GM12801 (cell line): ENCODE results near the gene RAB1B.

Experiments used
- CTCF ChIP-seq: IDR thresholded peaks from one replicate; pipeline ENCODE4 v1.5.1; 2011; ENCODE audit warnings: control low read depth; ENCODE audit not compliant: insufficient read length; ENCODE audit errors: extremely low read depth

The RAB1B gene

GRCh38 chr11:66314561-66315497, 46.4 kb downstream of the RAB1B start:
- TF ChIP-seq CTCF: no peak

DNA sequence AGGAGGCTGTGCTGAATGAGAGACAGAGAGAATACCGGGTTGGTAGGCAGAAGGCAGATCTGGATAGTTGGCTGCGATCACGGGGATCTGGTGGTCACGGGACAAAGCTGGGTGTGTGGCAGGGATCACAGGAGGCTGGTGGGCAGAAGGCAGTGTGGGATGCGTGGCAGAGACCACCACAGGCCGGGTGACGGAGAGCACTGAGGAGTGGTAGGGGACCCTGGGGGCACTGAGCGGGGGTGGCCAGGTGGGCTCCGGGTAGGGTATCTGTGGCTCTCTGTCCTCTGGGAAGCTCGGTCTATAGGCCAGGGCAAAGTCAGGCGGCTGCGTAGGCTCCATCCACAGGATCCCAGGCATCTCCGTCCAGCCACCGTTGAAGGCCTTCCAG, 47.1 kb downstream of the RAB1B start:
- TF ChIP-seq CTCF: no peak

- no peak for TF ChIP-seq CTCF
Observed at GRCh38 chr11:66315921-66316811, 47.7 kb downstream of the RAB1B start.

DNA sequence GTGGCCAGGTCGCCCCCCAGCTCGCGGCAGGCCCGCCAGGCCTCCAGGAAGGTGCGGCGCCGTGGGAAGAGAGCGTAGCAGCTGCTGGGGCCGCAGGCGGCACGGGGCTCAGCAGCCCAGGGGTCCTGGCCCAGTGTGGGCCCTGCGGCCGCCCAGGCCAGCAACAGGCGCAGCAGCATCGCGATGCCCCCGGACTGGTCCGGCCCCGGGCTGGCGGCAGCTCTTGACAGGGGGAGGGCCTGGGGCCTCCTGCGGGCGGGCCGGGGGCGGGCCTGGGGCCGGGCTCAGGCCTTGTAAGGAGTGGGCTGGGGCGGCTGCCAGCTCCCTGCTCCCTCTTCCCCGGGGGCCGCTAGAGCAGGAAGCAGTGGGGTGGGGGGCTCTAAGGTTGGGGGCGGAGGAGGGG, 48.4 kb downstream of the RAB1B start, which contains the start of gene CD248:
TSS of gene CD248 (minus strand) at position 196 of the 403 bp plus-strand sequence. CDS start at position 179, 17 bp downstream.
- no peak for TF ChIP-seq CTCF

DNA sequence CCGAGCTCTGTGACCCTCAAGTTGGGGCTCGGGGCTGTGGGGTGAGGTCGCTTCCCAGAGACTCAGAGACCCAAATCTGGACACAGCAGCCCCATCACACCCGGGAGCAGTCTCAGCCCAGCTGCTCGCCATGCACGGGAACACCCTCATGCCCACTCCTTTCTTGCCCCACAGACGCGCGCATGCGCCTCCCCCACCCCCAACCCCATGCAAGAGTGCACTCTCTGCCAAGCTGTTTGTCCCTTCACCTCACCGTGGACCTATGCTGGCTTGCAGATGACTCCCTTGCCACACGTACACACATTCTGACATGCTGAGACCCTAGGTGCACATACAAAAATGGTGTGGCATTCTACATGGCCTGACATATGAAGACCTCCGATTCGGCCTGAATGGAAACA, 48.9 kb downstream of the RAB1B start:
- TF ChIP-seq CTCF: no peak

DNA sequence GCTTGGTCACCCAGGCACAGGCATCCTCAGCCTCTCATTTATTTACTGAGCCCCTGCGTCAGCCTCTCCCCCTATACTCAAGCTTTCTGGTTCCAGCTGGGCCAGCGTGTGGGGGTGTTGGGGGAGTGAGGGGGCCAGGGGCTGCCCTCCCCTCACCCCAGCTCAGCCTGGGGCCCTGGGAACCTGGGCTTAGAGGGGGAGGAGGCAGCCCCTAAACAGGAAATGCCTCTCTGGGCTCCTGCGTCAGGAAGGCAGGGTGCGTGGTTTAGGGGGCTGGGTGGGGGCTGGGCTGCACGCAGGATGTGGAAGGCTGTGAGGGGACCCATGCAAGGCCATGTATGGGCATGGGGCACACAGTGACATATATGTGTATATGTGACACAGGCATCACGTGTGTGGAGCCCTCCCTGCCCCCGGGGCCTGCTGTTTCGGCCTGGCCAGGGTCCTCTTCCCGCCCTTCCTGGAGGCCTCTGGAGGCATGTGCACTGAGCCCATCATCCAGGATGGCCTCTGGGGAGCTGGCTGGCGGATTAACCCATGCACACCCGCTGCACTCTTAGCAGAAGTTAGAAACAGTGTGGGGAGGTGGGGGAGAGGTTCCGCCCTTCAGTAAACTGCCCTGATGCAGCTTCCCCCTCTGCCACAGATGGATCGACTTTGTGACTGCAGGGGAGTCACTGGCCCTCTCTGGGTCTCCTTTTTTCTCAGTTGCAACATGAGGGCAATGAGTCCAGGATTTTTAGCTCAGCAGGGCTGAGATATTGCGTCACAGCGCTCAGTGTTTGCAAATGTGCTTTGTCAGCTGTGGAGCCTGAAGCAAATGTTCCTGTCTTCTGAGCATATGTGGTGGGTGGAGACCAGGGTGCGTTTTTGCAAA, 49.5 kb downstream of the RAB1B start:
- TF ChIP-seq CTCF: no peak

GRCh38 chr11:66318600-66318970, 50.1 kb downstream of the RAB1B start:
- no peak for TF ChIP-seq CTCF
